ENCODE data around the gene LRRTM3.

DNA sequence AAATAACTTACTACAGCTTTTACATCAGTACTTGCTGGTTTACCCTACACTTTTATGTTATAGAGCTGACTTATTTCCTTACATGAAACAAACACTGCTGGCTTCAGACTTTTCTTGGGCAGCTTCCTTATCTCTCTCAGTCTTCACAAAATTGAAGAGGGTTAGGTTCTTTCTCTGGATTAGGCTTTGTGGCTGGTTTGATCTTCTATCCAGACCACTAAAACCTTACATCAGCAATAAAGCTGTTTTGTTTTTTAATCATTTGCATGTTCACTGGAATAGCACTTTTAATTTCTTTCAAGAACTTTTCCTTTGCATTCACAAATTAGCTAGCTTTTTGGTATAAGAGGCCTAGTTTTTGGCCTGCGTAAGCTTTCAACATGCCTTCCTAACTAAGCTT is 218.7 kb downstream of the LRRTM3 start:
- TF ChIP-seq, protein P1, sequence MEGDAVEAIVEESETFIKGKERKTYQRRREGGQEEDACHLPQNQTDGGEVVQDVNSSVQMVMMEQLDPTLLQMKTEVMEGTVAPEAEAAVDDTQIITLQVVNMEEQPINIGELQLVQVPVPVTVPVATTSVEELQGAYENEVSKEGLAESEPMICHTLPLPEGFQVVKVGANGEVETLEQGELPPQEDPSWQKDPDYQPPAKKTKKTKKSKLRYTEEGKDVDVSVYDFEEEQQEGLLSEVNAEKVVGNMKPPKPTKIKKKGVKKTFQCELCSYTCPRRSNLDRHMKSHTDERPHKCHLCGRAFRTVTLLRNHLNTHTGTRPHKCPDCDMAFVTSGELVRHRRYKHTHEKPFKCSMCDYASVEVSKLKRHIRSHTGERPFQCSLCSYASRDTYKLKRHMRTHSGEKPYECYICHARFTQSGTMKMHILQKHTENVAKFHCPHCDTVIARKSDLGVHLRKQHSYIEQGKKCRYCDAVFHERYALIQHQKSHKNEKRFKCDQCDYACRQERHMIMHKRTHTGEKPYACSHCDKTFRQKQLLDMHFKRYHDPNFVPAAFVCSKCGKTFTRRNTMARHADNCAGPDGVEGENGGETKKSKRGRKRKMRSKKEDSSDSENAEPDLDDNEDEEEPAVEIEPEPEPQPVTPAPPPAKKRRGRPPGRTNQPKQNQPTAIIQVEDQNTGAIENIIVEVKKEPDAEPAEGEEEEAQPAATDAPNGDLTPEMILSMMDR (conservative IDR thresholded peaks at IDR 0.05; ENCODE audit: low read depth in 2 of 2): no peak
- TF ChIP-seq, protein P2, sequence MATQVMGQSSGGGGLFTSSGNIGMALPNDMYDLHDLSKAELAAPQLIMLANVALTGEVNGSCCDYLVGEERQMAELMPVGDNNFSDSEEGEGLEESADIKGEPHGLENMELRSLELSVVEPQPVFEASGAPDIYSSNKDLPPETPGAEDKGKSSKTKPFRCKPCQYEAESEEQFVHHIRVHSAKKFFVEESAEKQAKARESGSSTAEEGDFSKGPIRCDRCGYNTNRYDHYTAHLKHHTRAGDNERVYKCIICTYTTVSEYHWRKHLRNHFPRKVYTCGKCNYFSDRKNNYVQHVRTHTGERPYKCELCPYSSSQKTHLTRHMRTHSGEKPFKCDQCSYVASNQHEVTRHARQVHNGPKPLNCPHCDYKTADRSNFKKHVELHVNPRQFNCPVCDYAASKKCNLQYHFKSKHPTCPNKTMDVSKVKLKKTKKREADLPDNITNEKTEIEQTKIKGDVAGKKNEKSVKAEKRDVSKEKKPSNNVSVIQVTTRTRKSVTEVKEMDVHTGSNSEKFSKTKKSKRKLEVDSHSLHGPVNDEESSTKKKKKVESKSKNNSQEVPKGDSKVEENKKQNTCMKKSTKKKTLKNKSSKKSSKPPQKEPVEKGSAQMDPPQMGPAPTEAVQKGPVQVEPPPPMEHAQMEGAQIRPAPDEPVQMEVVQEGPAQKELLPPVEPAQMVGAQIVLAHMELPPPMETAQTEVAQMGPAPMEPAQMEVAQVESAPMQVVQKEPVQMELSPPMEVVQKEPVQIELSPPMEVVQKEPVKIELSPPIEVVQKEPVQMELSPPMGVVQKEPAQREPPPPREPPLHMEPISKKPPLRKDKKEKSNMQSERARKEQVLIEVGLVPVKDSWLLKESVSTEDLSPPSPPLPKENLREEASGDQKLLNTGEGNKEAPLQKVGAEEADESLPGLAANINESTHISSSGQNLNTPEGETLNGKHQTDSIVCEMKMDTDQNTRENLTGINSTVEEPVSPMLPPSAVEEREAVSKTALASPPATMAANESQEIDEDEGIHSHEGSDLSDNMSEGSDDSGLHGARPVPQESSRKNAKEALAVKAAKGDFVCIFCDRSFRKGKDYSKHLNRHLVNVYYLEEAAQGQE (IDR thresholded peaks at IDR 0.05; ENCODE audit: unreplicated experiment): no peak
- no peak for TF ChIP-seq POLR2AphosphoS5 (IDR thresholded peaks at IDR 0.05; ENCODE audit: low read depth)
- TF ChIP-seq JUNB (IDR thresholded peaks at IDR 0.05; ENCODE audit: unreplicated experiment): no peak
- no peak for TF ChIP-seq EZH2 (IDR thresholded peaks at IDR 0.05; ENCODE audit: low read depth, unreplicated experiment)
